Stimulated activated effector memory CD8-positive, alpha-beta T cell treated with anti-CD3 and anti-CD28 coated beads, Interleukin-12 subunit alpha, Interleukin-12 subunit beta, amount 100 ng/mL, for 72 hours (primary cell): Measurements from ENCODE around the gene DRAXIN.
A peak's percentile ranks its signal among the peaks of the same experiment; 100 is the strongest.

Experiments used
- ATAC-seq: fragments of 150-1000 bp; cut with Tn5 transposase; 2 replicates; pipeline ENCODE4 v1.10.0; 2021
- DNase-seq, 2 donors: peaks; one replicate each; pipeline ENCODE4 v3.0.0; 2021 to 2022; ENCODE audit warnings: low spot score in 2 of 2
- H3K27ac Mint-ChIP-seq: one replicate; pipeline ENCODE4 v1.8.0; 2022; ENCODE audit warnings: mild to moderate bottlenecking, mixed read lengths
- H3K36me3 Mint-ChIP-seq: one replicate; pipeline ENCODE4 v1.8.0; 2022; ENCODE audit warnings: mild to moderate bottlenecking, mixed read lengths
- H3K4me1 Mint-ChIP-seq: one replicate; pipeline ENCODE4 v1.8.0; 2022; ENCODE audit warnings: mixed read lengths
- H3K4me3 Mint-ChIP-seq: one replicate; pipeline ENCODE4 v1.8.0; 2022; ENCODE audit warnings: mild to moderate bottlenecking, mixed read lengths
- H3K9me3 Mint-ChIP-seq: one replicate; pipeline ENCODE4 v1.8.0; 2022; ENCODE audit warnings: mixed read lengths

DRAXIN gene

GRCh38 chr1:11744287-11744686 lies 52.8 kb downstream of the DRAXIN start:
- Mint-ChIP-seq H3K9me3 (no peaks in the 10 kb centered on the region), H3K27ac (no peak overlapping the region), H3K4me3 (no peak overlapping the region), H3K4me1 (peaks cover 63% of the 10 kb centered on the region), H3K36me3 (no peaks in the 10 kb centered on the region)
- no peak for DNase-seq
- no peak for ATAC-seq

- Mint-ChIP-seq H3K4me3 (no peak overlapping the region), H3K27ac (peak overlapping the region; percentile 19), H3K4me1 (peaks cover 47% of the 10 kb centered on the region), H3K36me3 (no peaks in the 10 kb centered on the region), H3K9me3 (no peaks in the 10 kb centered on the region)
- ATAC-seq (no peak), DNase-seq (no peak)
Observed at GRCh38 chr1:11746092-11746491, 54.6 kb downstream of the DRAXIN start.

- ATAC-seq (no peak), DNase-seq (no peak)
- Mint-ChIP-seq H3K27ac (no peak overlapping the region), H3K9me3 (no peaks in the 10 kb centered on the region), H3K4me3 (no peak overlapping the region), H3K36me3 (no peaks in the 10 kb centered on the region), H3K4me1 (peaks cover 40% of the 10 kb centered on the region)
Observed at GRCh38 chr1:11746795-11747487, 55.4 kb downstream of the DRAXIN start.

GRCh38 chr1:11748294-11749202 lies 57.0 kb downstream of the DRAXIN start:
- Mint-ChIP-seq H3K9me3 (no peaks in the 10 kb centered on the region), H3K4me3 (peak overlapping the region; percentile 31), H3K36me3 (no peaks in the 10 kb centered on the region), H3K4me1 (peaks cover 39% of the 10 kb centered on the region), H3K27ac (peak overlapping the region; percentile 97)
- ATAC-seq = peak; percentile 50
- DNase-seq = no peak

- Mint-ChIP-seq H3K36me3 (no peaks in the 10 kb centered on the region), H3K9me3 (no peaks in the 10 kb centered on the region), H3K27ac (peak overlapping the region; percentile 97), H3K4me3 (peak overlapping the region; percentile 31), H3K4me1 (peaks cover 40% of the 10 kb centered on the region)
- DNase-seq = peak in 1 of 2 donors; percentile 21
- peak; percentile 87 for ATAC-seq
Observed at GRCh38 chr1:11749203-11749689, 57.7 kb downstream of the DRAXIN start.

GRCh38 chr1:11749996-11750395 lies 58.5 kb downstream of the DRAXIN start:
- H3K4me1 Mint-ChIP-seq = peaks cover 40% of the 10 kb centered on the region
- no peaks in the 10 kb centered on the region for H3K9me3 Mint-ChIP-seq
- ATAC-seq = no peak
- DNase-seq = no peak
- no peak overlapping the region for H3K4me3 Mint-ChIP-seq
- H3K36me3 Mint-ChIP-seq = no peaks in the 10 kb centered on the region
- no peak overlapping the region for H3K27ac Mint-ChIP-seq

- H3K4me3 Mint-ChIP-seq = no peak overlapping the region
- H3K9me3 Mint-ChIP-seq = no peaks in the 10 kb centered on the region
- DNase-seq (no peak), ATAC-seq (no peak)
- no peaks in the 10 kb centered on the region for H3K36me3 Mint-ChIP-seq
- peaks cover 34% of the 10 kb centered on the region for H3K4me1 Mint-ChIP-seq
- H3K27ac Mint-ChIP-seq = no peak overlapping the region
Observed at GRCh38 chr1:11751087-11751486, 59.6 kb downstream of the DRAXIN start.

GRCh38 chr1:11752359-11753088 lies 61.0 kb downstream of the DRAXIN start:
- H3K9me3 Mint-ChIP-seq = no peaks in the 10 kb centered on the region
- peaks cover 24% of the 10 kb centered on the region for H3K4me1 Mint-ChIP-seq
- ATAC-seq (no peak), DNase-seq (no peak)
- H3K36me3 Mint-ChIP-seq = no peaks in the 10 kb centered on the region
- no peak overlapping the region for H3K4me3 Mint-ChIP-seq
- H3K27ac Mint-ChIP-seq = peak overlapping the region; percentile 32

- no peak overlapping the region for H3K27ac Mint-ChIP-seq
- no peak for DNase-seq
- ATAC-seq = no peak
Observed at GRCh38 chr1:11753555-11754208, 62.2 kb downstream of the DRAXIN start.

GRCh38 chr1:11757047-11757446 lies 65.5 kb downstream of the DRAXIN start:
- Mint-ChIP-seq H3K36me3 (no peaks in the 10 kb centered on the region), H3K9me3 (no peaks in the 10 kb centered on the region), H3K4me3 (no peak overlapping the region), H3K4me1 (peaks cover 16% of the 10 kb centered on the region), H3K27ac (no peak overlapping the region)
- ATAC-seq = no peak
- DNase-seq = no peak

More at GRCh38 chr1:11753555-11754208, 62.2 kb downstream of the DRAXIN start:
- Mint-ChIP-seq H3K36me3 (no peaks in the 10 kb centered on the region), H3K9me3 (no peaks in the 10 kb centered on the region), H3K4me1 (peaks cover 21% of the 10 kb centered on the region), H3K4me3 (no peak overlapping the region)

GRCh38 chr1:11759791-11760190 lies 68.3 kb downstream of the DRAXIN start:
- ATAC-seq (no peak), DNase-seq (no peak)
- Mint-ChIP-seq H3K4me3 (no peak overlapping the region), H3K9me3 (no peaks in the 10 kb centered on the region), H3K27ac (no peak overlapping the region), H3K36me3 (no peaks in the 10 kb centered on the region), H3K4me1 (peaks cover 4% of the 10 kb centered on the region)

GRCh38 chr1:11761285-11761684 lies 69.8 kb downstream of the DRAXIN start:
- DNase-seq (no peak), ATAC-seq (no peak)
- Mint-ChIP-seq H3K9me3 (no peaks in the 10 kb centered on the region), H3K36me3 (no peaks in the 10 kb centered on the region), H3K27ac (no peak overlapping the region), H3K4me1 (peaks cover 4% of the 10 kb centered on the region), H3K4me3 (no peak overlapping the region)

- no peak for DNase-seq
Observed at GRCh38 chr1:11761988-11762406, 70.5 kb downstream of the DRAXIN start, which contains the start of gene C1orf167. Gene C1orf167 (plus strand): TSS chr1:11762193. CDS start chr1:11764401, 2,208 bp downstream.

GRCh38 chr1:11764115-11764514 lies 72.6 kb downstream of the DRAXIN start:
- no peaks in the 10 kb centered on the region for H3K9me3 Mint-ChIP-seq
- no peak for ATAC-seq
- H3K4me3 Mint-ChIP-seq = no peak overlapping the region
- no peaks in the 10 kb centered on the region for H3K36me3 Mint-ChIP-seq
- H3K27ac Mint-ChIP-seq = no peak overlapping the region
- DNase-seq = no peak
- H3K4me1 Mint-ChIP-seq = peaks cover 4% of the 10 kb centered on the region

More at GRCh38 chr1:11761988-11762406, 70.5 kb downstream of the DRAXIN start, which contains the start of gene C1orf167:
- peak; percentile 42 for ATAC-seq
- H3K36me3 Mint-ChIP-seq = no peaks in the 10 kb centered on the region
- peaks cover 4% of the 10 kb centered on the region for H3K4me1 Mint-ChIP-seq
- H3K27ac Mint-ChIP-seq = no peak within 1 kb of the TSS
- H3K4me3 Mint-ChIP-seq = peak within 1 kb of the TSS; percentile 14
- H3K9me3 Mint-ChIP-seq = no peaks in the 10 kb centered on the region
